GM12801 (cell line): ENCODE data around the gene KRTCAP2.

Experiments used
- TF ChIP-seq, protein P1 (sequence below): IDR thresholded peaks from one replicate; pipeline ENCODE4 v1.5.1; 2011; ENCODE audit warnings: control low read depth; ENCODE audit not compliant: insufficient read length; ENCODE audit errors: extremely low read depth

Gene KRTCAP2

DNA sequence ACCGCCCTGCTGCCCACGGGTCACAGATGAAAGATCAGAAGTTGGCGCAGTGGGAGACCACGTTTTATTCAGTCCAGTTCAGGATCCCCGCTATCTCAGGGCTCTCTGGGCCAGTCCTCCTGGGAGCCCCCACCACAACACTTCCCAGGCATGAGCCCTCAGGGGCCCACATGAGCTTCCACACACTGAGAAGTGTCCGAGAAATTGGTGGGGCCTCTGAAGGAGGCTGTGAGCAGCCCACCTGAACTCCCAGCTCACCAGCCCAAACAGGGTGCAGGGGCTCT is 12.6 kb upstream of the KRTCAP2 start:
- TF ChIP-seq, protein P1, sequence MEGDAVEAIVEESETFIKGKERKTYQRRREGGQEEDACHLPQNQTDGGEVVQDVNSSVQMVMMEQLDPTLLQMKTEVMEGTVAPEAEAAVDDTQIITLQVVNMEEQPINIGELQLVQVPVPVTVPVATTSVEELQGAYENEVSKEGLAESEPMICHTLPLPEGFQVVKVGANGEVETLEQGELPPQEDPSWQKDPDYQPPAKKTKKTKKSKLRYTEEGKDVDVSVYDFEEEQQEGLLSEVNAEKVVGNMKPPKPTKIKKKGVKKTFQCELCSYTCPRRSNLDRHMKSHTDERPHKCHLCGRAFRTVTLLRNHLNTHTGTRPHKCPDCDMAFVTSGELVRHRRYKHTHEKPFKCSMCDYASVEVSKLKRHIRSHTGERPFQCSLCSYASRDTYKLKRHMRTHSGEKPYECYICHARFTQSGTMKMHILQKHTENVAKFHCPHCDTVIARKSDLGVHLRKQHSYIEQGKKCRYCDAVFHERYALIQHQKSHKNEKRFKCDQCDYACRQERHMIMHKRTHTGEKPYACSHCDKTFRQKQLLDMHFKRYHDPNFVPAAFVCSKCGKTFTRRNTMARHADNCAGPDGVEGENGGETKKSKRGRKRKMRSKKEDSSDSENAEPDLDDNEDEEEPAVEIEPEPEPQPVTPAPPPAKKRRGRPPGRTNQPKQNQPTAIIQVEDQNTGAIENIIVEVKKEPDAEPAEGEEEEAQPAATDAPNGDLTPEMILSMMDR = no peak

DNA sequence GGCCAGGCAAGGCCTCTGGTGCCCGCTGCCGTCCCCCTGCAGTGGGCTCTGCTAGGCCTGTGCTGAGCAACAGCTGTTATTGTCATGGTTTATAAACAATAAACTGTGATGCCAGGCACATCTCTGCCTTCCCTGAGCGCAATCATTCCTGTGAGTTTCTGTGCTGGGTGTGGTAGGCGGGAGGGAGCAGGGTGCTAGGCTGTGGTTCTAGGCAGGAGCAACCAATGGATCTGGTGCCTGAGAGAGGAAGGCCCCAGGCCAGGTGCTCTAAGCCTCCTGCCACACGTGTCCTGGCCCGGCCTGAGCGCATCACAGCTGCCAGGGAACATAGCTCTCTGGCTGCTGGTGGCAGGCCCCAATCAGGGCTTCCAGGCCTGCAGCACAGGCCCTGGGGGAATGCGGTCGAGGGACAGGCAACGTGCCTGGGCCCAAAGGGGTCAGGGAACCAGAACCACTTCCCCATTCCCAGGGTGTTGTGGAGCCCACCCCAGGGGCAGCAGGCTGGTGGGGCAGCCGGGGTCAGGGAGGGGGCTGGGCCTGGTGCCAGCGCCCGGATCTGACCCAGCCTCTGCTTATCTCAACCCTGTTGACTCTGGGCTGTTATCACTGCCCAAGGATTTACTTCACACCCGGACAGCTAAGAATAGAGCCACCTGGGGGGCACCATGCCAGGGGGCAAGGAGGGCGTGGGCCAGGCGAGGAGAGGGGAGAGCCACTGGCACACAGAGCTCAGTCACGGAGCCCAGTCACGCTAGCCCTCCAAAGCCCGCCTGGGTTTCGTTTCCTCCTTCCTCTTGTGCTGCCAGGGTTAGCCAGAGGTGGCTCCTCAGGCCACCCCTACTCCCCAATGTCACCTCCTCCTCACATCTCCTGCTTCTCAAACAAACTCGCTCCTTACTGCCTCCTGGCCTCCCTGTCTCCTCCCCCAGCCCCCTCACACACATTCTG is 12.0 kb upstream of the KRTCAP2 start:
- TF ChIP-seq, protein P1 = no peak

DNA sequence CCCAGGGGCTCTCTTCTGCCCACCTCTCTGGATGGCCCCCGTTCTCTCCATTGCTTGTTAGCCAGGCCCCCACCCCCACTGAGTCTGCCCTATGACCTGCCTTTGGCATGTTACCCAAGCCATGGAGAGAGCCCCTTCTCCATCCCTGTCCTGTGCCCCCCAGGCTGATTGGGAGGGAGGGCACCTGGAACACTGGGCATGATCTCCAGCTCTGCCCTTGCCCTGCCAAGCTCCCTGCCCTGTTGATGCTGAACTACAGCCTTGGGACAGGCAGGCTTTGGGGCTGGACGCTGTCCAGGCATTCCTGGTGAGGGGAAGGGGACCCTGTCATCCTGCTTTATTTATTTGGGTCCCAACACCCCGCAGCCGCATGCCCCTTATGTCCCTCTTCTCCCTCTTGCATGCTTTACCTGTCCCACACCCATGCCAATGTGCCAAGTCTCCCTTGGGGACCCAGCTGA is 11.3 kb upstream of the KRTCAP2 start:
- TF ChIP-seq, protein P1 = no peak

DNA sequence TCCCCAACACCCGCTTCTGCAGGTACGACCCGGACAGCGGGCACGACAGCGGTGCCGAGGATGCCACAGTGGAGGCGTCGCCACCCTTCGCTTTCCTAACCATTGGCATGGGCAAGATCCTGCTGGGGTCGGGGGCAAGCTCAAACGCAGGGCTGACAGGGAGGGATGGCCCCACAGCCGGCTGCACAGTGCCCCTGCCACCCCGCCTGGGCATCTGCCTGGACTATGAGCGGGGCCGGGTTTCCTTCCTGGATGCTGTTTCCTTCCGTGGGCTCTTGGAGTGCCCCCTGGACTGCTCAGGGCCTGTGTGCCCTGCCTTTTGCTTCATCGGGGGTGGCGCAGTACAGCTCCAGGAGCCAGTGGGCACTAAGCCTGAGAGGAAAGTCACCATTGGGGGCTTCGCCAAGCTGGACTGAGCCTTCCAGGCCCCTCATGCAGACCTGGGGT is 10.7 kb upstream of the KRTCAP2 start:
- TF ChIP-seq, protein P1 = no peak

DNA sequence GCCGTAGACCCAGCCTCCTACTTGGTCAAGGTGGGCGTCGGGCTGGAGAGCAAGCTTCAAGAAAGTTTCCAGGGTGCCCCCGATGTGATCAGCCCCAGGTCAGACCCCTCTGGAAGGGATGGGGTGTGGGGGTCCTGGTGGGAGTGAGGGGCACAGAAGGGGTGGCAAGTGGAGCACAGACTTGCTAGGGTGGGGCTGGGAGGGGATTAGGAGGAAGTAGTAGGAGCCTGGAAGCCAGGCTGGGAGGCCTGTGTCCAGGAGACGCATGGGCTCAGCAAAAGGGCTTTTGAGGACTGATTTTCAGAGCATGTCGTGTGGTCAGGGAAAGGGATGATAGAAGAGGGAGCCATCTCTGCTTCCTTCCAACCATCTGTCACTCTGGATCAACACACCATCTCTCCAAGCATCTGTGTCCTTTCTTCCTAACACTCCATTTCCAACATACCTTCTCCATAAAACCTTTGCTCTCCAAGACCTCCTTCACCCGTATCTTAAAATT is 9.0 kb upstream of the KRTCAP2 start:
- TF ChIP-seq, protein P1 = no peak

DNA sequence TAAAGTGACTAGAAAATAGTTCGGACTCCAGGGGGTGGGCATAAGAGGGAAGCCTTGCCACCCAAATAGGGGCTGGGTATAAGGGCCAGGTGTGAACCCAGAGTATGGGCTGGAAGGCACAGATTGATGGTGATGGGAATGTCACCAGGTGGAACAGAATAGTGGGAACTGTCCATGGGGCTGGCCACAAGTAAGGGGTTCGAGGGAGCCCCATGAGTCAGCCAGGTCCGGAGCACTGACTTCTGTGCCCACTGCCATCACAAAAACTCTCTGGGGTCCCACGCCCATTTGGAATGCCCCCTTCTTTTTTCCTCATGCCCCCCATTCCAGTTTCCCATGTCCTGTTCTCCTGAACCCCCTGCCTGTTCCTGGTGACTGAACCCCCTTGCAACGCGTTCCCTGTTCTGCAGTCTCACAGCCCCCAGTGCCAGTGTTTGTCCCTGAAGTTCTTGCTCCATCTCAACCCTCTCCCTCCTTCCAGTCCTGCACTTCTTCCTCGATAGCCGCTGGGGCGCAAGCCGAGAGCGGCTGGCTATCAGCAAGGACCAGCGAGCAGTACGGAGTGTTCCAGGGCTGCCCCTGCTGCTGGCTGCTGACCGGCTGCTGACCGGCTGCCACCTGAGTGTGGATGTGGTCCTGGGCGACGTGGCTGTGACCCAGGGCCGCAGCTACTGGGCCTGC is 8.4 kb upstream of the KRTCAP2 start:
- TF ChIP-seq, protein P1 = no peak
